IMR-90 (cell line): ENCODE data around the gene PLEKHJ1.

Source experiments
- POLR2A ChIP-seq: IDR thresholded peaks from 2 replicates; pipeline ENCODE4 v1.6.1; 2012; ENCODE audit warnings: mild to moderate bottlenecking, low read depth, low read length
- TF ChIP-seq, protein P1 (sequence below): conservative IDR thresholded peaks from 2 replicates; pipeline ENCODE4 v1.5.1; 2012; ENCODE audit warnings: mild to moderate bottlenecking, low read depth, low read length, improper control_type of control experiment

DNA sequence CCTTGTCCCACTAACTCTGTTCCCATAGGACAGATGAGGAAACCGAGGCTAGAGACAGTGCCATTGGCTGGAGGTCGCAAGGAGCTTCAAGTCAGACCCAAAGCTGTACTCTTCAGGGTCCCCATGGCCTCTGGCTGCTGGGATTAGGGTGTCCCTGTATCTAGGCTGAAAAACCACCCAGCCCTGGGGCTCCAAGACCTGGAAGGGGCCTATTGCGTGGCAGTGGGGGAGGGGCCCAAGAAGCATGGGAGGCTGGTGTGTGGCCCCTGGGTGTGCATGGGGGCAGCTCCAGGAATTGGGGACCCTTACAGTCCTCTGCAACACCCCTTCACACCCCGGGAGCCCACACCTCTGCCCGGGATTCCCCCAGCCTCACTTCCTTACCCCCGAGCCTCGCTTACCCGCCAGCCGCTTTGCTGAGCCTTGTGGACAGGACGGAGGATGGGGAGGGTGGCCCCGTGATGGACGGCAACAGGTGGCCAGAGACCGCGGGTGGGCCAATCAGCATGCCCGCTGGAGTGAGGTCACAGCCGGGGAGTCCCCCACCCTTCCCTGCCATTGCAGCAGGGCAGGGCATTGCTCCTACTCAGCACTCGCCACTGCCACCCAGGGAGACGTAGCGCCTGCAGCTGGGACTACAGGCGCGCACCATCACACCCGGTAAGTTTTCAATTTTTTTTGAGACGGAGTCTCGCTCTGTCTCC is 20.0 kb upstream of the PLEKHJ1 start, which contains the start of gene JSRP1:
- TF ChIP-seq, protein P1, sequence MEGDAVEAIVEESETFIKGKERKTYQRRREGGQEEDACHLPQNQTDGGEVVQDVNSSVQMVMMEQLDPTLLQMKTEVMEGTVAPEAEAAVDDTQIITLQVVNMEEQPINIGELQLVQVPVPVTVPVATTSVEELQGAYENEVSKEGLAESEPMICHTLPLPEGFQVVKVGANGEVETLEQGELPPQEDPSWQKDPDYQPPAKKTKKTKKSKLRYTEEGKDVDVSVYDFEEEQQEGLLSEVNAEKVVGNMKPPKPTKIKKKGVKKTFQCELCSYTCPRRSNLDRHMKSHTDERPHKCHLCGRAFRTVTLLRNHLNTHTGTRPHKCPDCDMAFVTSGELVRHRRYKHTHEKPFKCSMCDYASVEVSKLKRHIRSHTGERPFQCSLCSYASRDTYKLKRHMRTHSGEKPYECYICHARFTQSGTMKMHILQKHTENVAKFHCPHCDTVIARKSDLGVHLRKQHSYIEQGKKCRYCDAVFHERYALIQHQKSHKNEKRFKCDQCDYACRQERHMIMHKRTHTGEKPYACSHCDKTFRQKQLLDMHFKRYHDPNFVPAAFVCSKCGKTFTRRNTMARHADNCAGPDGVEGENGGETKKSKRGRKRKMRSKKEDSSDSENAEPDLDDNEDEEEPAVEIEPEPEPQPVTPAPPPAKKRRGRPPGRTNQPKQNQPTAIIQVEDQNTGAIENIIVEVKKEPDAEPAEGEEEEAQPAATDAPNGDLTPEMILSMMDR: no peak
- no peak for TF ChIP-seq POLR2A
